Measurements from ENCODE around the gene DCBLD2. TPM values are rescaled to one million over a fixed set of nuclear protein-coding genes. Genes with fewer than 3 reads are reported as not detected.

The DCBLD2 gene
- total and polyA plus RNA-seq, 9 of the 15 experiments (the other 6 are each of a cell fraction or from before 2014, with no cell fraction given), result 2.7 to 14.6 (median 7.4) TPM

DNA sequence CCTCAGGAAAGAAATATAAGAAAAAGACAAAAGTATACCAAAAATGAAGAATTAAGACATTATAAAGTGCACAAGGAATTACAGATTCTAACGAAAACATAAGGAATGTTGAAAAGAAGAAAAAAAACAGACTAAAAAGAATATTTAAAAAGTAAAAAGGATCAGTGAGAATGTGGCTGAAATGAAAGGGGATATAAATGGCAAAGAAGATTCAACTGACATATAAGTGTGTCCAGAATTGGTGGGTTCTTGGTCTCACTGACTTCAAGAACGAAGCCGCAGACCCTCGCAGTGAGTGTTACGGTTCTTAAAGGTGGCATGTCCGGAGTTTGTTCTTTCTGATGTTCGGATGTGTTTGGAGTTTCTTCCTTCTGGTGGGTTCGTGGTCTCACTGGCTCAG is 44.8 kb downstream of the DCBLD2 start:
- ChIA-PET CTCF (ENCODE audit: low intra/inter-chr PET ratio) (no interaction called here), POLR2A (no interaction called here)
- no peak overlapping the region for H3K27ac ChIP-seq (ENCODE audit: extremely low read depth, low read depth, low read length)
- H4K20me1 ChIP-seq (replicated peaks; ENCODE audit: control insufficient read depth, insufficient read depth, low read length), result no peaks in the 10 kb centered on the region
- TF ChIP-seq ZBTB7A (IDR thresholded peaks at IDR 0.05; ENCODE audit: borderline replicate concordance, control insufficient read depth, low read depth, low read length), result no peak
- TF ChIP-seq CBX8 (IDR thresholded peaks at IDR 0.05; ENCODE audit: borderline replicate concordance, extremely low read depth, low read depth, low read length, poor library complexity, severe bottlenecking), result no peak
- no peak for TF ChIP-seq POLR2AphosphoS2 (IDR thresholded peaks at IDR 0.05; ENCODE audit: low read length)
- TF ChIP-seq, protein P1, sequence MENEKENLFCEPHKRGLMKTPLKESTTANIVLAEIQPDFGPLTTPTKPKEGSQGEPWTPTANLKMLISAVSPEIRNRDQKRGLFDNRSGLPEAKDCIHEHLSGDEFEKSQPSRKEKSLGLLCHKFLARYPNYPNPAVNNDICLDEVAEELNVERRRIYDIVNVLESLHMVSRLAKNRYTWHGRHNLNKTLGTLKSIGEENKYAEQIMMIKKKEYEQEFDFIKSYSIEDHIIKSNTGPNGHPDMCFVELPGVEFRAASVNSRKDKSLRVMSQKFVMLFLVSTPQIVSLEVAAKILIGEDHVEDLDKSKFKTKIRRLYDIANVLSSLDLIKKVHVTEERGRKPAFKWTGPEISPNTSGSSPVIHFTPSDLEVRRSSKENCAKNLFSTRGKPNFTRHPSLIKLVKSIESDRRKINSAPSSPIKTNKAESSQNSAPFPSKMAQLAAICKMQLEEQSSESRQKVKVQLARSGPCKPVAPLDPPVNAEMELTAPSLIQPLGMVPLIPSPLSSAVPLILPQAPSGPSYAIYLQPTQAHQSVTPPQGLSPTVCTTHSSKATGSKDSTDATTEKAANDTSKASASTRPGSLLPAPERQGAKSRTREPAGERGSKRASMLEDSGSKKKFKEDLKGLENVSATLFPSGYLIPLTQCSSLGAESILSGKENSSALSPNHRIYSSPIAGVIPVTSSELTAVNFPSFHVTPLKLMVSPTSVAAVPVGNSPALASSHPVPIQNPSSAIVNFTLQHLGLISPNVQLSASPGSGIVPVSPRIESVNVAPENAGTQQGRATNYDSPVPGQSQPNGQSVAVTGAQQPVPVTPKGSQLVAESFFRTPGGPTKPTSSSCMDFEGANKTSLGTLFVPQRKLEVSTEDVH (IDR thresholded peaks at IDR 0.05; ENCODE audit: low read depth, partially characterized antibody), result no peak
- no peak for TF ChIP-seq L3MBTL2 (IDR thresholded peaks at IDR 0.05)
- TF ChIP-seq HSF4 (CRISPR knock-in tag; IDR thresholded peaks at IDR 0.05; ENCODE audit: borderline replicate concordance), result no peak
- TF ChIP-seq ZNF23 (CRISPR knock-in tag; IDR thresholded peaks at IDR 0.05), result no peak
- no peak for TF ChIP-seq CBFB (CRISPR knock-in tag; IDR thresholded peaks at IDR 0.05)
- no peak for TF ChIP-seq FOXJ2 (tag; IDR thresholded peaks at IDR 0.05)
- TF ChIP-seq, protein P2, sequence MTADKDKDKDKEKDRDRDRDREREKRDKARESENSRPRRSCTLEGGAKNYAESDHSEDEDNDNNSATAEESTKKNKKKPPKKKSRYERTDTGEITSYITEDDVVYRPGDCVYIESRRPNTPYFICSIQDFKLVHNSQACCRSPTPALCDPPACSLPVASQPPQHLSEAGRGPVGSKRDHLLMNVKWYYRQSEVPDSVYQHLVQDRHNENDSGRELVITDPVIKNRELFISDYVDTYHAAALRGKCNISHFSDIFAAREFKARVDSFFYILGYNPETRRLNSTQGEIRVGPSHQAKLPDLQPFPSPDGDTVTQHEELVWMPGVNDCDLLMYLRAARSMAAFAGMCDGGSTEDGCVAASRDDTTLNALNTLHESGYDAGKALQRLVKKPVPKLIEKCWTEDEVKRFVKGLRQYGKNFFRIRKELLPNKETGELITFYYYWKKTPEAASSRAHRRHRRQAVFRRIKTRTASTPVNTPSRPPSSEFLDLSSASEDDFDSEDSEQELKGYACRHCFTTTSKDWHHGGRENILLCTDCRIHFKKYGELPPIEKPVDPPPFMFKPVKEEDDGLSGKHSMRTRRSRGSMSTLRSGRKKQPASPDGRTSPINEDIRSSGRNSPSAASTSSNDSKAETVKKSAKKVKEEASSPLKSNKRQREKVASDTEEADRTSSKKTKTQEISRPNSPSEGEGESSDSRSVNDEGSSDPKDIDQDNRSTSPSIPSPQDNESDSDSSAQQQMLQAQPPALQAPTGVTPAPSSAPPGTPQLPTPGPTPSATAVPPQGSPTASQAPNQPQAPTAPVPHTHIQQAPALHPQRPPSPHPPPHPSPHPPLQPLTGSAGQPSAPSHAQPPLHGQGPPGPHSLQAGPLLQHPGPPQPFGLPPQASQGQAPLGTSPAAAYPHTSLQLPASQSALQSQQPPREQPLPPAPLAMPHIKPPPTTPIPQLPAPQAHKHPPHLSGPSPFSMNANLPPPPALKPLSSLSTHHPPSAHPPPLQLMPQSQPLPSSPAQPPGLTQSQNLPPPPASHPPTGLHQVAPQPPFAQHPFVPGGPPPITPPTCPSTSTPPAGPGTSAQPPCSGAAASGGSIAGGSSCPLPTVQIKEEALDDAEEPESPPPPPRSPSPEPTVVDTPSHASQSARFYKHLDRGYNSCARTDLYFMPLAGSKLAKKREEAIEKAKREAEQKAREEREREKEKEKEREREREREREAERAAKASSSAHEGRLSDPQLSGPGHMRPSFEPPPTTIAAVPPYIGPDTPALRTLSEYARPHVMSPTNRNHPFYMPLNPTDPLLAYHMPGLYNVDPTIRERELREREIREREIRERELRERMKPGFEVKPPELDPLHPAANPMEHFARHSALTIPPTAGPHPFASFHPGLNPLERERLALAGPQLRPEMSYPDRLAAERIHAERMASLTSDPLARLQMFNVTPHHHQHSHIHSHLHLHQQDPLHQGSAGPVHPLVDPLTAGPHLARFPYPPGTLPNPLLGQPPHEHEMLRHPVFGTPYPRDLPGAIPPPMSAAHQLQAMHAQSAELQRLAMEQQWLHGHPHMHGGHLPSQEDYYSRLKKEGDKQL (CRISPR knock-in tag; IDR thresholded peaks at IDR 0.05; ENCODE audit: borderline replicate concordance), result no peak
- TF ChIP-seq KAT2B (IDR thresholded peaks at IDR 0.05; ENCODE audit: low read depth, low read length), result no peak
- no peak for TF ChIP-seq BMI1 (IDR thresholded peaks at IDR 0.05; ENCODE audit: low read length)
- TF ChIP-seq ZNF584 (CRISPR knock-in tag; IDR thresholded peaks at IDR 0.05; ENCODE audit: low read depth), result no peak
- no peak for TF ChIP-seq NFIC (IDR thresholded peaks at IDR 0.05)
- no peak for TF ChIP-seq U2AF2 (optimal IDR thresholded peaks at IDR 0.05; ENCODE audit: low read depth, low read length)
- no peak for TF ChIP-seq ZKSCAN8 (CRISPR knock-in tag; IDR thresholded peaks at IDR 0.05)
- in situ Hi-C loops (cut with MboI) (no loop called here), intact Hi-C loops (cut with micrococcal nuclease) (no loop called here)
- H3K4me2 ChIP-seq (ENCODE audit: insufficient read depth, low read length), result no peak overlapping the region
- DNase-seq (ENCODE audit: extremely low read depth in 1 of 4, low spot score in 3 of 4) (no peak), FAIRE-seq (no peak), ATAC-seq (no peak)
- no peaks in the 10 kb centered on the region; the same call in 2 of the 3 replicates for H3K79me2 ChIP-seq (ENCODE audit: control insufficient read depth, insufficient read depth, low read length)
- H3K4me1 ChIP-seq (replicated peaks in 1 of 2; ENCODE audit: control insufficient read depth in 2 of 2, insufficient read depth in 2 of 2, low read length in 2 of 2), result no peaks in the 10 kb centered on the region; a peak in 1 of 5 replicates
- BruUV-seq (replicated peaks), result no TSS peak
- H3K27me3 ChIP-seq (ENCODE audit: control insufficient read depth in 2 of 2, insufficient read depth in 2 of 2, low read length in 2 of 2), result no peaks in the 10 kb centered on the region
- no peak overlapping the region for H2AFZ ChIP-seq (ENCODE audit: low read depth, low read length)
- no peaks in the 10 kb centered on the region for H3K9me1 ChIP-seq (ENCODE audit: control insufficient read depth, insufficient read depth, low read length)
- H3K9me3 ChIP-seq (replicated peaks; ENCODE audit: control insufficient read depth, insufficient read depth, low read depth, low read length), result 0 out of 2 replicates have a peak, but pooled peaks cover 2% of the 10 kb centered on the region
- WGBS (ENCODE audit: insufficient coverage, low coverage, missing lambda C conversion rate), result 89% methylated on average over 7 of the region's 8 CpGs
- H3K4me3 ChIP-seq, result no peak overlapping the region
- no peak overlapping the region for H3K9ac ChIP-seq (ENCODE audit: insufficient read depth in 1 of 2, low read depth in 2 of 2, low read length in 2 of 2)
- H3K36me3 ChIP-seq (ENCODE audit: control insufficient read depth, insufficient read depth, low read length), result no peaks in the 10 kb centered on the region
